Liver (tissue), 9 donors: ENCODE measurements around the gene NUDT17. TPM values are rescaled to one million over a fixed set of nuclear protein-coding genes. Genes with fewer than 3 reads are reported as not detected.

Experiments used
- DNase-seq: peaks from one replicate; pipeline ENCODE4 v3.0.0-alpha.2; 2017; ENCODE audit warnings: low spot score
- H3K27ac ChIP-seq, 2 donors: one replicate each; pipeline ENCODE4 v1.7.0; 2013; ENCODE audit warnings: inconsistent platforms in 2 of 2, low read length in 2 of 2, control low read depth in 1 of 2, low read depth in 1 of 2, mild to moderate bottlenecking in 1 of 2
- H3K27me3 ChIP-seq, 4 donors: one replicate each; pipeline versions ENCODE4 v1.6.1 to v1.7.0; 2013; ENCODE audit warnings: low read length in 3 of 4, inconsistent platforms in 1 of 4, mild to moderate bottlenecking in 1 of 4, moderate library complexity in 1 of 4; ENCODE audit not compliant: control insufficient read depth in 4 of 4, insufficient read depth in 4 of 4
- H3K36me3 ChIP-seq, 4 donors: one replicate each; pipeline versions ENCODE4 v1.6.1 to v1.7.0; 2013; ENCODE audit warnings: low read length in 3 of 4, mild to moderate bottlenecking in 3 of 4, low read depth in 1 of 4, moderate library complexity in 1 of 4; ENCODE audit not compliant: control insufficient read depth in 4 of 4, insufficient read depth in 3 of 4
- H3K4me1 ChIP-seq, 4 donors: one replicate each; pipeline versions ENCODE4 v1.6.1 to v1.7.0; 2013; ENCODE audit warnings: low read length in 3 of 4, mild to moderate bottlenecking in 3 of 4, moderate library complexity in 1 of 4; ENCODE audit not compliant: control insufficient read depth in 4 of 4, insufficient read depth in 4 of 4
- H3K4me3 ChIP-seq, 3 donors: one replicate each; pipeline versions ENCODE4 v1.6.1 to v1.7.0; 2013; ENCODE audit warnings: low read length in 3 of 3, control low read depth in 1 of 3, low read depth in 1 of 3, mild to moderate bottlenecking in 1 of 3
- H3K9ac ChIP-seq, 2 donors: one replicate each; pipeline ENCODE4 v1.7.0; 2013; ENCODE audit warnings: low read length in 2 of 2, mild to moderate bottlenecking in 2 of 2, moderate library complexity in 2 of 2, control low read depth in 1 of 2, low read depth in 1 of 2
- H3K9me3 ChIP-seq, 4 donors: one replicate each; pipeline versions ENCODE4 v1.6.1 to v1.7.0; 2013; ENCODE audit warnings: low read length in 3 of 4; ENCODE audit not compliant: control insufficient read depth in 4 of 4
- EGR1 ChIP-seq, 2 donors: IDR thresholded peaks; 2 replicates each; pipeline ENCODE4 v1.6.1; 2016 to 2018; ENCODE audit warnings: antibody characterized with exemption in 2 of 2, low read depth in 2 of 2
- FOXA1 ChIP-seq: IDR thresholded peaks from 2 replicates; pipeline ENCODE4 v1.6.1; 2016; ENCODE audit warnings: antibody characterized with exemption
- FOXA2 ChIP-seq: IDR thresholded peaks from 2 replicates; pipeline ENCODE4 v1.6.1; 2016; ENCODE audit warnings: antibody characterized with exemption
- GABPA ChIP-seq, 2 donors: IDR thresholded peaks in 1 of 2; conservative IDR thresholded peaks in 1 of 2; 2 replicates each; pipeline ENCODE4 v1.6.1; 2016; ENCODE audit warnings: antibody characterized with exemption in 2 of 2, mild to moderate bottlenecking in 1 of 2, moderate library complexity in 1 of 2
- HNF4A ChIP-seq, 2 donors: conservative IDR thresholded peaks; 2 replicates each; pipeline ENCODE4 v1.6.1; 2016; ENCODE audit warnings: antibody characterized with exemption in 2 of 2, mild to moderate bottlenecking in 2 of 2
- HNF4G ChIP-seq: IDR thresholded peaks from 2 replicates; pipeline ENCODE4 v1.6.1; 2016; ENCODE audit warnings: antibody characterized with exemption
- RAD21 ChIP-seq, 2 donors: IDR thresholded peaks; 2 replicates each; pipeline ENCODE4 v1.6.1; 2016; ENCODE audit warnings: antibody characterized with exemption in 2 of 2, mild to moderate bottlenecking in 2 of 2
- RXRA ChIP-seq, 2 donors: IDR thresholded peaks; 2 replicates each; pipeline ENCODE4 v1.6.1; 2017 to 2018; ENCODE audit warnings: antibody characterized with exemption in 2 of 2, mild to moderate bottlenecking in 1 of 2
- TAF1 ChIP-seq: conservative IDR thresholded peaks from 2 replicates; pipeline ENCODE4 v1.6.1; 2016; ENCODE audit warnings: antibody characterized with exemption, mild to moderate bottlenecking
- YY1 ChIP-seq: IDR thresholded peaks from 2 replicates; pipeline ENCODE4 v1.6.1; 2016; ENCODE audit warnings: antibody characterized with exemption, mild to moderate bottlenecking
- WGBS: extraction: QIAGEN DNeasy Blood & Tissue Kit; methylation state at CpG from one replicate; pipeline ENCODE4 v1.1.7; 2013; 5-methylcytosine and 5-hydroxymethylcytosine counted together
- polyA plus RNA-seq, 2 donors: library from polyadenylated mRNA; stranded (reverse) in 1 of 2; unstranded in 1 of 2; fragments of 200-250 nt in 1 of 2; fragments of >200 nt in 1 of 2; fragmentation: Nextera tagmentation in 1 of 2; extraction: Ambion mirVana in 1 of 2; gene quantifications; one replicate each; pipeline versions ENCODE4 v1.2.1 to v1.2.3, GENCODE V29; 2013 to 2015
- total RNA-seq, 2 donors: library from RNA; depleted of rRNA; stranded (reverse); fragments of >200 nt; gene quantifications; one replicate each; pipeline ENCODE4 v1.2.3, GENCODE V29; 2014
- TF ChIP-seq, protein P1 (sequence below): IDR thresholded peaks from 2 replicates; pipeline ENCODE4 v1.6.1; 2016; ENCODE audit warnings: antibody characterized with exemption
- TF ChIP-seq, protein P2 (sequence below): IDR thresholded peaks from 2 replicates; pipeline ENCODE4 v1.6.1; 2016; ENCODE audit warnings: antibody characterized with exemption
- TF ChIP-seq, protein P3 (sequence below): fragments of 150-350 bp; IDR thresholded peaks from 2 replicates; pipeline ENCODE4 v1.5.1; 2017; ENCODE audit warnings: improper control_type of control experiment, low read depth, low read length; ENCODE audit not compliant: missing input control
- TF ChIP-seq, protein P4 (sequence below): IDR thresholded peaks from 2 replicates; pipeline ENCODE4 v1.6.1; 2016; ENCODE audit warnings: antibody characterized with exemption, mild to moderate bottlenecking
- TF ChIP-seq, protein P5 (sequence below): IDR thresholded peaks from 2 replicates; pipeline ENCODE4 v1.6.1; 2016; ENCODE audit warnings: antibody characterized with exemption
- donor health status: healthy.
- donor health status: healthy.
- donor health status: healthy.
- donor health status: healthy.
- donor health status: healthy.

Gene NUDT17
- total and polyA plus RNA-seq, 4 donors = 0.59 to 2.1 (median 1.0) TPM

DNA sequence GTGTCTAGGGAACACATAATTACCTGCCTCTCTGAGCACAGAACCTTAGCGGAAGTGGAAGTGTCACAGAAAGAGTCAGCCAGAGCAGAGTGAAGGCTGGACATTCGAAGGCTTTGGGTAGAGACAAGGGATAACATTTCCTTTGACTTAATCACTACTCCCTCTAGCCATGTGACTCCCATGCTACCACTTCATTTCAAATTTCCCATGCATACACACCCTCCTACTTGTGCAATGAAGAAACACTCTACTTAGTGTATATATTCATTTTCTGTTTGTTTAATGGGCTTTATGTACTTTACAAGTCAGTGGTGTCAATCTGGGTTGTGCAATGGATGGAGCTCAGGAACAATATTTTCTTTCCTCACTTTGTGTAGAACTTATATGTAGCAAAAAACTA lies 33.3 kb downstream of the NUDT17 start (continued):
- TF ChIP-seq, protein P1, sequence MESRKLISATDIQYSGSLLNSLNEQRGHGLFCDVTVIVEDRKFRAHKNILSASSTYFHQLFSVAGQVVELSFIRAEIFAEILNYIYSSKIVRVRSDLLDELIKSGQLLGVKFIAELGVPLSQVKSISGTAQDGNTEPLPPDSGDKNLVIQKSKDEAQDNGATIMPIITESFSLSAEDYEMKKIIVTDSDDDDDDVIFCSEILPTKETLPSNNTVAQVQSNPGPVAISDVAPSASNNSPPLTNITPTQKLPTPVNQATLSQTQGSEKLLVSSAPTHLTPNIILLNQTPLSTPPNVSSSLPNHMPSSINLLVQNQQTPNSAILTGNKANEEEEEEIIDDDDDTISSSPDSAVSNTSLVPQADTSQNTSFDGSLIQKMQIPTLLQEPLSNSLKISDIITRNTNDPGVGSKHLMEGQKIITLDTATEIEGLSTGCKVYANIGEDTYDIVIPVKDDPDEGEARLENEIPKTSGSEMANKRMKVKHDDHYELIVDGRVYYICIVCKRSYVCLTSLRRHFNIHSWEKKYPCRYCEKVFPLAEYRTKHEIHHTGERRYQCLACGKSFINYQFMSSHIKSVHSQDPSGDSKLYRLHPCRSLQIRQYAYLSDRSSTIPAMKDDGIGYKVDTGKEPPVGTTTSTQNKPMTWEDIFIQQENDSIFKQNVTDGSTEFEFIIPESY = no peak
- TF ChIP-seq TAF1 (no peak), GABPA (IDR thresholded peaks at IDR 0.05 in 1 of 2, conservative IDR thresholded peaks at IDR 0.05 in 1 of 2) (no peak), EGR1 (IDR thresholded peaks at IDR 0.05; ENCODE audit: low read depth in 2 of 2) (no peak)

DNA sequence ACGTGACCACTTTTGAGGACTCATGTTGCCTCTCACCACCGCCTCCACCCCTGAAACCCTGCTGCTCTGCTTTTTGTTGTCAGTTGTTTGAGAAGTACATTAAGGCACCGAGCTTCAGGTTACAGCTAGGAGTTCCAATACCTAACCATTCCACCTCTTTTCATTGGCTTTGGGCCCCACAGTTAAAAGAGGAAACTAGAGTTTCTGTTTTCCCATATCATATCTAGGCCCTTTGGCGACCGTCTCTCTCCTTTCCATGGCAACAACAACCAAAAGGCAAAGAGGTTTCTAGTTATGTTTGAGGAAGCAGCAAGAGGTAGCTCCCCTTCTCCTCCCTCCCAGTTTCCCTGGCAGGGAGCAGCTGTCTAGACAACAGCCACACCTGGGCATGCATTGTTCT lies 34.3 kb downstream of the NUDT17 start:
- H3K9ac ChIP-seq = no peak overlapping the region
- WGBS = 81% methylated on average over 5 of the region's 5 CpGs
- DNase-seq = no peak
- H3K4me3 ChIP-seq = no peak overlapping the region
- H3K4me1 ChIP-seq = no peaks in the 10 kb centered on the region
- TF ChIP-seq, protein P2, sequence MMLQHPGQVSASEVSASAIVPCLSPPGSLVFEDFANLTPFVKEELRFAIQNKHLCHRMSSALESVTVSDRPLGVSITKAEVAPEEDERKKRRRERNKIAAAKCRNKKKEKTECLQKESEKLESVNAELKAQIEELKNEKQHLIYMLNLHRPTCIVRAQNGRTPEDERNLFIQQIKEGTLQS = no peak
- TF ChIP-seq GABPA (IDR thresholded peaks at IDR 0.05 in 1 of 2, conservative IDR thresholded peaks at IDR 0.05 in 1 of 2) (no peak), RXRA (IDR thresholded peaks at IDR 0.05) (no peak), FOXA2 (no peak), RAD21 (IDR thresholded peaks at IDR 0.05) (no peak), HNF4A (conservative IDR thresholded peaks at IDR 0.05) (no peak)
- TF ChIP-seq, protein P3, sequence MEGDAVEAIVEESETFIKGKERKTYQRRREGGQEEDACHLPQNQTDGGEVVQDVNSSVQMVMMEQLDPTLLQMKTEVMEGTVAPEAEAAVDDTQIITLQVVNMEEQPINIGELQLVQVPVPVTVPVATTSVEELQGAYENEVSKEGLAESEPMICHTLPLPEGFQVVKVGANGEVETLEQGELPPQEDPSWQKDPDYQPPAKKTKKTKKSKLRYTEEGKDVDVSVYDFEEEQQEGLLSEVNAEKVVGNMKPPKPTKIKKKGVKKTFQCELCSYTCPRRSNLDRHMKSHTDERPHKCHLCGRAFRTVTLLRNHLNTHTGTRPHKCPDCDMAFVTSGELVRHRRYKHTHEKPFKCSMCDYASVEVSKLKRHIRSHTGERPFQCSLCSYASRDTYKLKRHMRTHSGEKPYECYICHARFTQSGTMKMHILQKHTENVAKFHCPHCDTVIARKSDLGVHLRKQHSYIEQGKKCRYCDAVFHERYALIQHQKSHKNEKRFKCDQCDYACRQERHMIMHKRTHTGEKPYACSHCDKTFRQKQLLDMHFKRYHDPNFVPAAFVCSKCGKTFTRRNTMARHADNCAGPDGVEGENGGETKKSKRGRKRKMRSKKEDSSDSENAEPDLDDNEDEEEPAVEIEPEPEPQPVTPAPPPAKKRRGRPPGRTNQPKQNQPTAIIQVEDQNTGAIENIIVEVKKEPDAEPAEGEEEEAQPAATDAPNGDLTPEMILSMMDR = no peak
- TF ChIP-seq, protein P4, sequence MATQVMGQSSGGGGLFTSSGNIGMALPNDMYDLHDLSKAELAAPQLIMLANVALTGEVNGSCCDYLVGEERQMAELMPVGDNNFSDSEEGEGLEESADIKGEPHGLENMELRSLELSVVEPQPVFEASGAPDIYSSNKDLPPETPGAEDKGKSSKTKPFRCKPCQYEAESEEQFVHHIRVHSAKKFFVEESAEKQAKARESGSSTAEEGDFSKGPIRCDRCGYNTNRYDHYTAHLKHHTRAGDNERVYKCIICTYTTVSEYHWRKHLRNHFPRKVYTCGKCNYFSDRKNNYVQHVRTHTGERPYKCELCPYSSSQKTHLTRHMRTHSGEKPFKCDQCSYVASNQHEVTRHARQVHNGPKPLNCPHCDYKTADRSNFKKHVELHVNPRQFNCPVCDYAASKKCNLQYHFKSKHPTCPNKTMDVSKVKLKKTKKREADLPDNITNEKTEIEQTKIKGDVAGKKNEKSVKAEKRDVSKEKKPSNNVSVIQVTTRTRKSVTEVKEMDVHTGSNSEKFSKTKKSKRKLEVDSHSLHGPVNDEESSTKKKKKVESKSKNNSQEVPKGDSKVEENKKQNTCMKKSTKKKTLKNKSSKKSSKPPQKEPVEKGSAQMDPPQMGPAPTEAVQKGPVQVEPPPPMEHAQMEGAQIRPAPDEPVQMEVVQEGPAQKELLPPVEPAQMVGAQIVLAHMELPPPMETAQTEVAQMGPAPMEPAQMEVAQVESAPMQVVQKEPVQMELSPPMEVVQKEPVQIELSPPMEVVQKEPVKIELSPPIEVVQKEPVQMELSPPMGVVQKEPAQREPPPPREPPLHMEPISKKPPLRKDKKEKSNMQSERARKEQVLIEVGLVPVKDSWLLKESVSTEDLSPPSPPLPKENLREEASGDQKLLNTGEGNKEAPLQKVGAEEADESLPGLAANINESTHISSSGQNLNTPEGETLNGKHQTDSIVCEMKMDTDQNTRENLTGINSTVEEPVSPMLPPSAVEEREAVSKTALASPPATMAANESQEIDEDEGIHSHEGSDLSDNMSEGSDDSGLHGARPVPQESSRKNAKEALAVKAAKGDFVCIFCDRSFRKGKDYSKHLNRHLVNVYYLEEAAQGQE = no peak
- H3K9me3 ChIP-seq = no peaks in the 10 kb centered on the region
- no peaks in the 10 kb centered on the region for H3K36me3 ChIP-seq
- peaks cover 0 to 5% (median 0%) of the 10 kb centered on the region in 4 donors for H3K27me3 ChIP-seq
- no peak overlapping the region for H3K27ac ChIP-seq

DNA sequence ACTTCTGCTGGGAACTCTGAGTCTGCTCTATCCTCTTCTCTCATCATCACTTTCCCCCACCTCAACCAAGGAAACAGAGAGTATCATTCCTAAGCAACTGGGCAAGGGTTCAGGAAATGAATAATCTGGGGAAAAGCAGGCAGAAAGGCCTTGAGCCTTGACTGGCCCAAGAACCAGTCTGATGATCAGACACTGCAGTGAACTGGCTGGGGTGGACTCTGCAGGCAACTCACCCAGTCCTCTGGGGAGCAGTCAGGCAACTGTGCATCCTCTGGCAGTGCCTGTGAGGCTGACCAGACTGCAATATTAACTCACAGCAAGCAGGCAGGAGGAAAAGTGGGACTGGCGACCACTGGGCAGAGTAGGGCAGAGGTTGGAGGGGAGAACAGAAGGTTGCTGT lies 39.2 kb downstream of the NUDT17 start:
- Histone ChIP-seq H3K27ac (no peak overlapping the region), H3K9ac (no peak overlapping the region), H3K27me3 (no peaks in the 10 kb centered on the region), H3K4me1 (peaks cover 0 to 13% (median 6%) of the 10 kb centered on the region in 4 donors), H3K36me3 (no peaks in the 10 kb centered on the region), H3K9me3 (no peaks in the 10 kb centered on the region), H3K4me3 (no peak overlapping the region)
- no peak for TF ChIP-seq RXRA (IDR thresholded peaks at IDR 0.05)
- no peak for TF ChIP-seq FOXA1
- TF ChIP-seq HNF4A (conservative IDR thresholded peaks at IDR 0.05) = no peak
- no peak for TF ChIP-seq RAD21 (IDR thresholded peaks at IDR 0.05)
- TF ChIP-seq YY1 = no peak
- TF ChIP-seq HNF4G = no peak
- TF ChIP-seq, protein P5, sequence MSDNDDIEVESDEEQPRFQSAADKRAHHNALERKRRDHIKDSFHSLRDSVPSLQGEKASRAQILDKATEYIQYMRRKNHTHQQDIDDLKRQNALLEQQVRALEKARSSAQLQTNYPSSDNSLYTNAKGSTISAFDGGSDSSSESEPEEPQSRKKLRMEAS = no peak
- TF ChIP-seq, protein P2 = no peak
- WGBS = 84% methylated on average over 1 of the region's 1 CpG
- DNase-seq = no peak
